Measurements from ENCODE around the gene FRAS1. TPM values are rescaled to one million over a fixed set of nuclear protein-coding genes. Genes with fewer than 3 reads are reported as not detected.

FRAS1 gene
- total RNA-seq, 2 donors from 2014 or later: 77.0 to 78.3 TPM

GRCh38 chr4:78567500-78568060, 510.5 kb downstream of the FRAS1 start:
- no peak for DNase-seq
- Mint-ChIP-seq H3K4me3 (no peak overlapping the region), H3K9me3 (peaks cover 2% of the 10 kb centered on the region), H3K36me3 (ENCODE audit: low read depth) (peaks cover 18% of the 10 kb centered on the region), H3K27ac (no peak overlapping the region), H3K27me3 (ENCODE audit: insufficient read depth) (no peaks in the 10 kb centered on the region), H3K4me1 (peaks cover 29% of the 10 kb centered on the region)
- Histone ChIP-seq H3K4me3 (ENCODE audit: low read length) (no peak overlapping the region), H3K9me3 (ENCODE audit: control insufficient read depth, low read length) (no peaks in the 10 kb centered on the region), H3K4me1 (ENCODE audit: control insufficient read depth, insufficient read depth, low read length) (peaks cover 18% of the 10 kb centered on the region), H3K36me3 (ENCODE audit: control insufficient read depth, insufficient read depth, low read length) (peaks cover 52% of the 10 kb centered on the region), H3K9ac (ENCODE audit: extremely low read depth, low read length, poor library complexity, severe bottlenecking) (no peak overlapping the region), H3K27me3 (ENCODE audit: control insufficient read depth, insufficient read depth, low read length, poor library complexity, severe bottlenecking) (peaks cover 5% of the 10 kb centered on the region), H3K27ac (ENCODE audit: low read depth, low read length) (peak overlapping the region; percentile 3)
- TF ChIP-seq, protein P1, sequence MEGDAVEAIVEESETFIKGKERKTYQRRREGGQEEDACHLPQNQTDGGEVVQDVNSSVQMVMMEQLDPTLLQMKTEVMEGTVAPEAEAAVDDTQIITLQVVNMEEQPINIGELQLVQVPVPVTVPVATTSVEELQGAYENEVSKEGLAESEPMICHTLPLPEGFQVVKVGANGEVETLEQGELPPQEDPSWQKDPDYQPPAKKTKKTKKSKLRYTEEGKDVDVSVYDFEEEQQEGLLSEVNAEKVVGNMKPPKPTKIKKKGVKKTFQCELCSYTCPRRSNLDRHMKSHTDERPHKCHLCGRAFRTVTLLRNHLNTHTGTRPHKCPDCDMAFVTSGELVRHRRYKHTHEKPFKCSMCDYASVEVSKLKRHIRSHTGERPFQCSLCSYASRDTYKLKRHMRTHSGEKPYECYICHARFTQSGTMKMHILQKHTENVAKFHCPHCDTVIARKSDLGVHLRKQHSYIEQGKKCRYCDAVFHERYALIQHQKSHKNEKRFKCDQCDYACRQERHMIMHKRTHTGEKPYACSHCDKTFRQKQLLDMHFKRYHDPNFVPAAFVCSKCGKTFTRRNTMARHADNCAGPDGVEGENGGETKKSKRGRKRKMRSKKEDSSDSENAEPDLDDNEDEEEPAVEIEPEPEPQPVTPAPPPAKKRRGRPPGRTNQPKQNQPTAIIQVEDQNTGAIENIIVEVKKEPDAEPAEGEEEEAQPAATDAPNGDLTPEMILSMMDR (conservative IDR thresholded peaks at IDR 0.05): no peak
- 93% methylated on average over 2 of the region's 2 CpGs; no CpG with 5 or more reads in 1 of the 2 experiments for WGBS, 2 experiments (ENCODE audit: insufficient coverage in 1 of 2, insufficient read length in 1 of 2)

DNA sequence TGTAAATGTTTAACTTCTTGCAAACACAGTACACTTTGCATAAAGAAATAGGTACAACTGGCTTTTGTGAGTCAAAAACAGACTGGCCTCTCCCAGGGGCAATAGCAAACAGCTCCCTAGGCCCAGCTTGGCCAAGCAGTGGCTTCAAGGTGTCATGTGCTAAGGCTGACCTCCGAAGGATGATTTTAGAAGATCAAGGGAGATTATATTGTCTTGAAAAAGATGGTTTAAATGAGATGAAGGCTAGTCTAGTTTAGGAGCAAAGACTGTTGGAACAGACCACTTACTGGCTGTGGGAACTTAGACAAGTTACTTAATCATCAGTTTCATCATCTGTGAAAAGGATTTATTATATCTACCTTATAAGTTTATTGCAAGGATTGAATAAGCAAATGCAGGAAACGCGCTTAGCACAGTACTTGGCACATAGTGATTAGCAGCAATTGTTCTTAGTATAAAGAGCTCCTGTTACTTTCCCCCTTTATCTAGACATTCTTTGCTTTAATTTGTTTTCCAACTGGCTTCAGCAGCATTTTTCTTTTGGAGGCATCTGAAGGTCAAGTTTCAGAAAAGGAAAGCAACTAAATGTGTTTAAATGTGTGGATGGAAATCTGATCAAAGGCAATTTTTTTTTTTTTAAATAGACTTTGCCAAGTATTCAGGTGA, 511.6 kb downstream of the FRAS1 start:
- no peak overlapping the region for H3K27ac ChIP-seq (ENCODE audit: low read depth, low read length)
- no peak overlapping the region for H3K4me3 Mint-ChIP-seq
- peaks cover 2% of the 10 kb centered on the region for H3K9me3 Mint-ChIP-seq
- 79 to 90% methylated on average over 3 of the region's 3 CpGs for WGBS, 2 experiments (ENCODE audit: insufficient coverage in 1 of 2, insufficient read length in 1 of 2)
- H3K36me3 ChIP-seq (ENCODE audit: control insufficient read depth, insufficient read depth, low read length): peaks cover 53% of the 10 kb centered on the region
- H3K27me3 ChIP-seq (ENCODE audit: control insufficient read depth, insufficient read depth, low read length, poor library complexity, severe bottlenecking): peaks cover 5% of the 10 kb centered on the region
- no peak overlapping the region for H3K4me3 ChIP-seq (ENCODE audit: low read length)
- no peaks in the 10 kb centered on the region for H3K27me3 Mint-ChIP-seq (ENCODE audit: insufficient read depth)
- DNase-seq: no peak
- H3K4me1 Mint-ChIP-seq: peaks cover 27% of the 10 kb centered on the region
- H3K9me3 ChIP-seq (ENCODE audit: control insufficient read depth, low read length): no peaks in the 10 kb centered on the region
- H3K9ac ChIP-seq (ENCODE audit: extremely low read depth, low read length, poor library complexity, severe bottlenecking): no peak overlapping the region
- no peak overlapping the region for H3K27ac Mint-ChIP-seq
- peaks cover 27% of the 10 kb centered on the region for H3K36me3 Mint-ChIP-seq (ENCODE audit: low read depth)
- peaks cover 13% of the 10 kb centered on the region for H3K4me1 ChIP-seq (ENCODE audit: control insufficient read depth, insufficient read depth, low read length)
- TF ChIP-seq, protein P1 (conservative IDR thresholded peaks at IDR 0.05): no peak

GRCh38 chr4:78569306-78569821, 512.2 kb downstream of the FRAS1 start:
- DNase-seq: peak; percentile 65
- Histone ChIP-seq H3K4me3 (ENCODE audit: low read length) (no peak overlapping the region), H3K4me1 (ENCODE audit: control insufficient read depth, insufficient read depth, low read length) (peaks cover 13% of the 10 kb centered on the region), H3K9me3 (ENCODE audit: control insufficient read depth, low read length) (no peaks in the 10 kb centered on the region), H3K9ac (ENCODE audit: extremely low read depth, low read length, poor library complexity, severe bottlenecking) (no peak overlapping the region), H3K36me3 (ENCODE audit: control insufficient read depth, insufficient read depth, low read length) (peaks cover 55% of the 10 kb centered on the region), H3K27me3 (ENCODE audit: control insufficient read depth, insufficient read depth, low read length, poor library complexity, severe bottlenecking) (peaks cover 5% of the 10 kb centered on the region), H3K27ac (ENCODE audit: low read depth, low read length) (no peak overlapping the region)
- Mint-ChIP-seq H3K27ac (no peak overlapping the region), H3K27me3 (ENCODE audit: insufficient read depth) (no peaks in the 10 kb centered on the region), H3K4me3 (no peak overlapping the region), H3K36me3 (ENCODE audit: low read depth) (peaks cover 33% of the 10 kb centered on the region), H3K9me3 (peaks cover 2% of the 10 kb centered on the region), H3K4me1 (peaks cover 27% of the 10 kb centered on the region)
- 81 to 90% methylated on average over 5 to 6 of the region's 6 CpGs for WGBS, 2 experiments (ENCODE audit: insufficient coverage in 1 of 2, insufficient read length in 1 of 2)
- TF ChIP-seq, protein P1 (conservative IDR thresholded peaks at IDR 0.05): no peak
